CD4-positive, alpha-beta T cell treated with Interferon gamma for 1 hour (primary cell): Measurements from ENCODE around the gene RPL21.

Experiments
- DNase-seq: peaks from one replicate; pipeline ENCODE4 v3.0.0-alpha.2; 2020

RPL21 gene

GRCh38 chr13:27258637-27259386 lies 7.5 kb downstream of the RPL21 start:
- DNase-seq: no peak

DNA sequence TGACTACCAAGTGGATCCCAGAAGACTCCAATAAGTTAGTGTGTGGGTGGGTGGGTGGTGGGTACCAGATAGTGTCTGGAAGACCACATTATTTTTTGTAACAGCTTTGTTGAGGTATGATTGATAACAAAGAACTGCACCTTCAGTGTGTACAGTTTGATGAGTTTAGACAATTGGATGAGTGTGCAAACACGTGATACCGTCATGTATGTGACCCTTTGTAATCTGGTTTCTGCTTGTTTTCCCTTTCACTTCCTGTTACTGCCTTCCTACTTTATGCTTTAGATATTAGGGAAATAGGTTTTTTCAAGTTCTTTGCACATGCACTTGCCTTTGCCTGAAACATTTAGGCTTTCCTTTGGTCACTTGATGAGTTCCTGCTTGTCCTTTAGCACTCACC lies 8.5 kb downstream of the RPL21 start:
- no peak for DNase-seq

DNA sequence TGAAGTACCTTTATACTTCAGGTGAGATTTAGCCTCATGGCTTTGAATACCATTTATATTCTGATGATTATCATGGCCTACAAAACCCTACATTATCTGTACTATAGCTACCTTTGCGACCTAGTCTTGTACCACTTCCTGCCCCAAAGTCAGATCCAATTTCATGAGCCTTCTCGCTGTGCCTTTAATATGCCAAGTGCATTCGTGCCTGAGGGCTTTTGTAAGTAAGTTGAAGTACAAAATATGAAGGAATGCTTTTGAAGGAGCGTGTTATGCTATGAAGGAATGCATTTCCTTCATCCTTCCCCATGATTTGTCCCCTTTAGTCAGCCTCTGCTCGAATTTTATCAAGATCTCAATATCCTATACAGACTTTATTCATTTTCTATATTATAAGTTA lies 10.0 kb downstream of the RPL21 start:
- DNase-seq: no peak

DNA sequence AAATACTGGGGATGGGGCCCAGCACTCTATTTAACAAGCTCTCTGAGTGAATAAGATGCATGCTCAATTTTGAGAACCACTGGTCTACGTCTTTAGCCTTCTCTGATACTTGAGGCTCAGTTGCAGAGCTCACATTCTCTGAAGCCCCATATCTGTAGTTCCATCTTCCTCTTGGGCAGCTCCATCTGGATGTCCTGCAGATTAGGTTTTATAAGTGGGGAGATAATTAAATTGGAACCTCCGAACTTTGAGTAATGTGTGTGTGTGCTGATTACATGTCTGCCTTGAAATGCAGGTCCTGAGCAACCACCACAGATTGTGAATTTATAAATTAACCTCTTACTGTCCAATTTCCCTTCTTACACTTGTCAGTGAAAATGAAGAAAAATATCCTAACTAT lies 12.1 kb downstream of the RPL21 start:
- DNase-seq: no peak

- no peak for DNase-seq
Measured at GRCh38 chr13:27264181-27264580, 12.8 kb downstream of the RPL21 start.

- no peak for DNase-seq
Measured at GRCh38 chr13:27264648-27265047, 13.3 kb downstream of the RPL21 start.

DNA sequence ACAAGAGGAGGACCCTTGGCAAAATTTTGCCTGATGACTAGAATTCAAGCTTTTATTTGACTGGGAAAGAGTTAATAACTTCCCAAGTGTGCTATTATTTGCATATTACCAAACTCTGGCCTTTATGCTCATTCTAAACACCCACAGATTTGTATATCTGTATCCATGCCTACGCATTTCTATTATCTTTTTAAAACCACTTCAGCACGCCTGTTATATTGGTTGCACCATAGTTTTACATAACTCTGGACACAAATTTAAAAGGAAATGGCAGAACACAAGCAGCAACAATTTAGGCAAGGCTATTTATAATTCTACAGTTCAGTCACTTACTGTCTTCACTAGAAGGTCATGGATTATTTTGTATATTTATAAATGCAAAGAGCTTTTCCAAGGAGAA lies 15.6 kb downstream of the RPL21 start:
- DNase-seq: no peak

DNA sequence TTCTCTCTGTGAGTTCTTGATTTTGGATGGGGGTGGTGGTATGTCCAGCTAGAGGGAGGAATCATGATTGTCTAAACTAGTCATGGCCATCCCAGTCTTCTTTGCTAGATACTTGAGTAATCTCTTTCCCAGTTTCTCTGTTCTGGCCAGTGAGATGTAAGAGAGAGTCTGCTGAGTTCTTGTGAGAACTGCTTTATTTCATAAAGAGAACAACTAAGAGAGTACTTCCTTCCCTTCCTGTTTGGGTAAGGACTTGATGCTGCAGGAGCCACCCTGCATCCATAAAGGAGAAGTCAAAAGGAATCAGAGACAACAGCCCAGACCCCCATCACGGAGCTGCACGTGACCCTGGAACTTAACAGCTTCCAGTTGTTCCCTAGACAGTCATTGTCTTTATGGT lies 16.2 kb downstream of the RPL21 start:
- no peak for DNase-seq

GRCh38 chr13:27269114-27269665 lies 17.8 kb downstream of the RPL21 start:
- no peak for DNase-seq

DNA sequence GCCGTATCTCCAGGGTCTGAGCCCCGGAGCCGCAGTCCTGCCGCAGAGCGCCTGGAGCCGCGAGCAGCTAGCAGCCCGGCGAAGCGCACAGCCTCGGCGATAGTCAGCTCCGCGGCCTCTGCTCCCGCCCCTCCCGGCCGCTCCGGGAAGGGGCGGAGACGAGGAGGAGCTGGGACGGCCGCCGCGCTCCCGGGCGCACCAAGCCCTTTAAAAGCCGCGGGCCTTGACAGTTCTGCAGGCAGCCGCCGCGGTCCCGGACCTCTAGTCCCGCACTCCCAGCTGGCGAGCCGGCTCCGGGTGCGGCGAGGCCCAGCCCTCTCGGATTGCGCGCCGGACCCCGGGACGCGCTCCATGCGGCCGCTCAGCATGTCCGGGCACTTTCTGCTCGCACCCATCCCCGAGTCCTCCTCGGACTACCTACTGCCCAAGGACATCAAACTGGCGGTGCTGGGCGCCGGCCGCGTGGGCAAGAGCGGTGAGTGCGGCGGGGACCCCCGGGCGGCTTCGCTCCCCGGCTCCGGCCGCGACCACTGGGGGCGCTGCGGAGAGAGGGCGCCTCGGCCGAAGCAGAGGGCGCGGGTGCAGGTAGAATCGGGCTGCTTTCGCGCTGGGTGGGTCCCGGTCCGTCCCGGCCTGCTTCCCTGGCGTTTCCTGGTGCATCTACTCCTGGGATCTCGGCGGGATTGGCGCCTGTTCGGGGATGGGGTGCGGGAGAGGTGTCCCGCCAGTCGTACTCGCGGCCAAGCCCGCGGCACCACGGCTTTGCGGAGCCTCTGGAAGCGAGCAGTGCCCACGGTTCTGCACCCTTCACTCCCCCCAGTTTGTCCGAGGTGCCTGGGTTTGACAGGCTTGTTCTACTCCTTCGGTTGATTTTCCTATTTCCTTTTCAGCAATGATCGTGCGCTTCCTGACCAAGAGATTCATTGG lies 19.5 kb downstream of the RPL21 start, which contains the start of gene RASL11A:
RASL11A (plus strand) TSS at position 237 of the 927 bp plus-strand sequence; CDS start at position 352, 115 bp downstream.
- peak; percentile 66 for DNase-seq

GRCh38 chr13:27271570-27272096 lies 20.3 kb downstream of the RPL21 start:
- no peak for DNase-seq

- DNase-seq: no peak
Measured at GRCh38 chr13:27273658-27274425, 22.5 kb downstream of the RPL21 start.

GRCh38 chr13:27274631-27275030 lies 23.3 kb downstream of the RPL21 start:
- no peak for DNase-seq

DNA sequence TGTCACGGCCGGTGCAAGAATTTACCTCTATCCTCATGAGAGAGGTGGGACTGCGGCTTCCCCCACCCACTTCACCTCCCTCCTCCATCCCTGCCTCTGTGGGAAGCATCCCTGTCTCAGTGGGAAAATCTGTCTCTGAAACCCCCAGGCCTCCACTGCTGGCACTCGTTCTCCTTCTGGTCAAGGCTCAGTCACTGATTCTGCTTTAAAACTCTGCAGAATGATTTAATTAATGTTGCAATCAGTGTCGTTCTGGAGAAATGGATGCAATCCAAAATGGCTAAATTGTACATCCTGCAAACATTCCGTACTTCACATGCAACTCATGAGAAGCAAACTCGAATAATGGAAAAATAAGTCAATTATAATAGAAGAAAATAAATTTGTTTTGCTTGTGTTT lies 24.8 kb downstream of the RPL21 start:
- no peak for DNase-seq

DNA sequence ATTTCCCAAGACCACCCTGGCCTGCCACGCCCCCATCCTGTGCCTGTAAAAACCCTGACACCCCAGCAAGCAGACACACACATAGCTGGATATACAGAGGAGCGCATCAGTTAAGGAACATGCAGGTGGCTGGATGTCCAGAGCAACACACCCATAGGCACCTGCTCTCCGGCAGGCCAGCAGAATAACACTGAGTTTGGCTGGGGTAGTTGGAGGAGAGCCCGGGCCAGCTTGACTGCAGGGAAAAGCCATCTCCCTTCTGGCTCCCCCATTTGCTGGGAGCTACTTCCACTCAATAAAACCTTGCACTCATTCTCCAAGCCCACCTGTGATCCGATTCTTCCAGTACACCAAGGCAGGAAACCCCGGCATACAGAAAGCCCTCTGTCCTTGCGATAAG lies 28.1 kb downstream of the RPL21 start:
- no peak for DNase-seq

DNA sequence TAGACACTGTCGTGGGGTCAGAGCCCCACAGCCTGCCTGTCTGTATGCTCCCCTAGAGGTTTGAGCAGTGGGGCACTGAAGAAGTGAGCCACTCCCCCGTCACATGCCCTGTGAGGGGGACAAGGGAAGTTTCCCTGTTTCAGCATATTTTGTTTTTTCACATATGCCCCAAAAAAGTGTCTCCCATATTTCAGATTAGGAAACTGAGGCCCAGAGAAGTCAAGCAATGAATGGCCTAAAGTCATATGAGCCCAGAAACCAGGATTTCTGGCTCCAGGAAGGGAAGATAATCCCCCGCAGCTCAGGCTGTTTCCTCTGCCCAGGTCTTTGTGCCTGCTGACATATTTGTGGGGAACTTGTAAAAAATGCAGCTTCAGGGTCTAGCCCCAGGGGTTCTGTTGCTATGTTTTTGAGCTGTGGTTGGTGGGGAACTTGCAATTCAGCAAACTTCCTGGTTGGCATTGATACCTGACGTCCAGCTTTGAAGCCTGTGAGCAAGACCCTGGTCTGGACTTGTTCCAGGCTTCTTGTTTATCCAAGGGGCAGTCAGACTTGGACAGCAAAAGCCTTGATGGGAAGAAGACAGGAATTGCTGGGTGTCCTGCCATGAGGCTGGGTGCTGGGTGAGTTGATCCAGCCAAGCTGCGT lies 28.8 kb downstream of the RPL21 start:
- no peak for DNase-seq

- DNase-seq: no peak
Measured at GRCh38 chr13:27280841-27281240, 29.5 kb downstream of the RPL21 start.

DNA sequence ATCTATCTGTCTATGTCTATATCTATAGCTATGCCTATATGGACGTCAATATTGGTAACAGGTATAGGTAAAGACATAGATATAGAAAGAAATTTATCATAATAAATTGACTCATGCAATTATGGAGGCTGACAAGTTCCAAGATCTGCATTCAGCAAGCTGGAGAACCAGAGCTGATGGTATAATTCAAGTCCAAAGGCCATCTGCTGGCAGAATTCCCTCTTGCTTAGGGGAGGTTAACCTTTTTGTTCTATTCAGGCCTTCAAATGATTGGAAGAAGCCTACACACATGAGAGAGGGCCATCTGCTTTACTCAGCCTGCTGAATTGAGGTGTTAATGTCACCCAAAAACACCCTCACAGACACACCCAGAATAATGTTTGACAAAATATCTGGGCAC lies 30.1 kb downstream of the RPL21 start:
- DNase-seq: no peak

- peak; percentile 10 for DNase-seq
Measured at GRCh38 chr13:27283906-27284493, 32.6 kb downstream of the RPL21 start.

GRCh38 chr13:27288392-27288791 lies 37.0 kb downstream of the RPL21 start:
- no peak for DNase-seq

GRCh38 chr13:27289011-27289665 lies 37.8 kb downstream of the RPL21 start:
- DNase-seq: no peak
